HG02870 (cell line): Measurements from ENCODE around the gene HOXA3.

Source experiments
- ATAC-seq: cut with Tn5 transposase; IDR thresholded peaks from one replicate; pipeline ENCODE4 v1.9.1; 2021; ENCODE audit warnings: mild to moderate bottlenecking, moderate library complexity; ENCODE audit not compliant: unreplicated experiment

Gene HOXA3

GRCh38 chr7:27168265-27168947 is 16.0 kb upstream of the HOXA3 start:
- no peak for ATAC-seq

- ATAC-seq: no peak
Observed at GRCh38 chr7:27167916-27168264, 15.5 kb upstream of the HOXA3 start.

- ATAC-seq: no peak
Observed at GRCh38 chr7:27166531-27167505, 14.4 kb upstream of the HOXA3 start.

GRCh38 chr7:27165996-27166530 is 13.7 kb upstream of the HOXA3 start:
- ATAC-seq: no peak

GRCh38 chr7:27165089-27165995 is 13.0 kb upstream of the HOXA3 start, which contains the start of gene HOXA9:
Gene HOXA9 (minus strand): TSS chr7:27165537. CDS start chr7:27165457, 80 bp downstream.
- no peak for ATAC-seq

GRCh38 chr7:27164367-27165088 is 12.1 kb upstream of the HOXA3 start:
- ATAC-seq: no peak

GRCh38 chr7:27164045-27164366 is 11.6 kb upstream of the HOXA3 start:
- ATAC-seq: no peak

- ATAC-seq: no peak
Observed at GRCh38 chr7:27163288-27164044, 11.1 kb upstream of the HOXA3 start.

GRCh38 chr7:27162561-27163287 is 10.3 kb upstream of the HOXA3 start:
- no peak for ATAC-seq

GRCh38 chr7:27161721-27162560 is 9.6 kb upstream of the HOXA3 start:
- ATAC-seq: no peak

- ATAC-seq: no peak
Observed at GRCh38 chr7:27161214-27161720, 8.9 kb upstream of the HOXA3 start.

GRCh38 chr7:27160546-27161213 is 8.3 kb upstream of the HOXA3 start:
- peak; percentile 66 for ATAC-seq

- ATAC-seq: no peak
Observed at GRCh38 chr7:27160145-27160545, 7.8 kb upstream of the HOXA3 start.

- no peak for ATAC-seq
Observed at GRCh38 chr7:27159266-27160144, 7.1 kb upstream of the HOXA3 start.

GRCh38 chr7:27158436-27159265 is 6.3 kb upstream of the HOXA3 start:
- no peak for ATAC-seq
